HG03139 (cell line): ENCODE data around the gene AGTRAP.

ENCODE experiments used
- ATAC-seq: cut with Tn5 transposase; IDR thresholded peaks from one replicate; pipeline ENCODE4 v1.9.1; 2021; ENCODE audit not compliant: unreplicated experiment

The AGTRAP gene

GRCh38 chr1:11795238-11795890, 59.4 kb downstream of the AGTRAP start:
- ATAC-seq, result no peak

GRCh38 chr1:11796036-11796828, 60.3 kb downstream of the AGTRAP start:
- no peak for ATAC-seq

- no peak for ATAC-seq
Observed at GRCh38 chr1:11797525-11798216, 61.7 kb downstream of the AGTRAP start.

GRCh38 chr1:11799099-11799498, 63.2 kb downstream of the AGTRAP start:
- ATAC-seq, result no peak

GRCh38 chr1:11799896-11800295, 64.0 kb downstream of the AGTRAP start:
- ATAC-seq, result no peak

GRCh38 chr1:11800391-11800755, 64.4 kb downstream of the AGTRAP start:
- no peak for ATAC-seq
